ENCODE data around the gene SYNE1.

SYNE1 gene

GRCh38 chr6:152368751-152369624 lies 268.2 kb downstream of the SYNE1 start:
- Histone ChIP-seq H3K4me3 (ENCODE audit: low read depth, low read length) (peak overlapping the region; percentile 43), H3K27me3 (ENCODE audit: insufficient read depth, low read depth, severe bottlenecking) (no peaks in the 10 kb centered on the region), H3K27ac (peak overlapping the region; percentile 24; the same call in 1 of the 2 replicates), H3K9me3 (ENCODE audit: severe bottlenecking) (no peaks in the 10 kb centered on the region), H3K36me3 (no peaks in the 10 kb centered on the region)
- DNase-seq, result peak; percentile 50
- no peak for TF ChIP-seq CTCF (IDR thresholded peaks at IDR 0.05; ENCODE audit: low read depth, low read length)

- H3K4me3 ChIP-seq (ENCODE audit: low read depth, low read length), result no peak overlapping the region
- no peak for TF ChIP-seq CTCF (IDR thresholded peaks at IDR 0.05; ENCODE audit: low read depth, low read length)
- DNase-seq, result no peak
- H3K36me3 ChIP-seq, result no peaks in the 10 kb centered on the region
- H3K27me3 ChIP-seq (ENCODE audit: insufficient read depth, low read depth, severe bottlenecking), result no peaks in the 10 kb centered on the region
- H3K27ac ChIP-seq, result no peak overlapping the region
- no peaks in the 10 kb centered on the region for H3K9me3 ChIP-seq (ENCODE audit: severe bottlenecking)
These were observed 272.3 kb downstream of the SYNE1 start for GRCh38 chr6:152364866-152365265.

GRCh38 chr6:152360034-152360433 lies 277.1 kb downstream of the SYNE1 start:
- H3K4me3 ChIP-seq (ENCODE audit: low read depth, low read length), result no peak overlapping the region
- no peak for TF ChIP-seq CTCF (IDR thresholded peaks at IDR 0.05; ENCODE audit: low read depth, low read length)
- H3K27me3 ChIP-seq (ENCODE audit: insufficient read depth, low read depth, severe bottlenecking), result no peaks in the 10 kb centered on the region
- no peaks in the 10 kb centered on the region for H3K9me3 ChIP-seq (ENCODE audit: severe bottlenecking)
- no peaks in the 10 kb centered on the region for H3K36me3 ChIP-seq
- DNase-seq, result peak; percentile 89
- peak overlapping the region; percentile 59 for H3K27ac ChIP-seq

GRCh38 chr6:152356662-152357061 lies 280.5 kb downstream of the SYNE1 start:
- Histone ChIP-seq H3K9me3 (ENCODE audit: severe bottlenecking) (no peaks in the 10 kb centered on the region), H3K36me3 (no peaks in the 10 kb centered on the region), H3K4me3 (ENCODE audit: low read depth, low read length) (no peak overlapping the region), H3K27ac (no peak overlapping the region), H3K27me3 (ENCODE audit: insufficient read depth, low read depth, severe bottlenecking) (no peaks in the 10 kb centered on the region)
- DNase-seq, result peak; percentile 37
- TF ChIP-seq CTCF (IDR thresholded peaks at IDR 0.05; ENCODE audit: low read depth, low read length), result peak; percentile 57

GRCh38 chr6:152356016-152356415 lies 281.1 kb downstream of the SYNE1 start:
- no peaks in the 10 kb centered on the region for H3K9me3 ChIP-seq (ENCODE audit: severe bottlenecking)
- no peaks in the 10 kb centered on the region for H3K27me3 ChIP-seq (ENCODE audit: insufficient read depth, low read depth, severe bottlenecking)
- H3K4me3 ChIP-seq (ENCODE audit: low read depth, low read length), result no peak overlapping the region
- H3K36me3 ChIP-seq, result no peaks in the 10 kb centered on the region
- no peak overlapping the region for H3K27ac ChIP-seq
- no peak for DNase-seq
- TF ChIP-seq CTCF (IDR thresholded peaks at IDR 0.05; ENCODE audit: low read depth, low read length), result no peak

Measured in WERI-Rb-1 (cell line).